H1 (cell line): ENCODE measurements around the gene PALD1. TPM values are rescaled to one million over a fixed set of nuclear protein-coding genes. Genes with fewer than 3 reads are reported as not detected.

ENCODE experiments used
- CTCF ChIA-PET: fragments of 300-600 bp; sonication (Branson Sonifier 250); formaldehyde crosslinking; loops from one replicate; lab custom pipeline; 2021; ENCODE audit not compliant: partially characterized antibody; lab: Charles Lee
- POLR2A ChIA-PET: fragments of 300-600 bp; sonication (Branson Sonifier 250); formaldehyde crosslinking; loops from one replicate; lab custom pipeline; 2021; ENCODE audit warnings: inconsistent platforms; ENCODE audit not compliant: partially characterized antibody; lab: Charles Lee
- DNase-seq, 2 experiments: peaks; one replicate each; pipeline versions ENCODE4 v3.0.0 to v3.0.0-alpha.2; 2010 to 2022; ENCODE audit warnings: low spot score in 2 of 2, low read depth in 1 of 2, mixed read lengths in 1 of 2
- FAIRE-seq: peaks from 2 replicates; lab custom pipeline; 2011; peaks lifted over from hg19 to GRCh38; lab: Jason Lieb, UNC
- H2AFZ ChIP-seq: 2 replicates; pipeline ENCODE4 v1.8.1; 2012; ENCODE audit warnings: low read length, inconsistent platforms
- H2AK5ac ChIP-seq: 2 replicates; pipeline ENCODE4 v1.6.1; 2013; ENCODE audit warnings: low read depth, low read length
- H2BK120ac ChIP-seq: replicated peaks from 2 replicates; pipeline ENCODE3; 2013; ENCODE audit warnings: low read depth, low read length, inconsistent platforms
- H2BK12ac ChIP-seq: 2 replicates; pipeline ENCODE4 v1.6.1; 2013; ENCODE audit warnings: low read depth, low read length
- H2BK15ac ChIP-seq: 2 replicates; pipeline ENCODE4 v1.6.1; 2013; ENCODE audit warnings: low read length
- H2BK20ac ChIP-seq: 2 replicates; pipeline ENCODE4 v1.6.1; 2013; ENCODE audit warnings: low read length
- H2BK5ac ChIP-seq: 2 replicates; pipeline ENCODE4 v1.6.1; 2013; ENCODE audit warnings: low read depth, low read length
- H3K14ac ChIP-seq: 2 replicates; pipeline ENCODE4 v1.6.1; 2013; ENCODE audit warnings: inconsistent platforms; ENCODE audit not compliant: insufficient read length
- H3K18ac ChIP-seq: 2 replicates; pipeline ENCODE4 v1.6.1; 2013; ENCODE audit warnings: low read length; ENCODE audit errors: extremely low read depth
- H3K23ac ChIP-seq: 2 replicates; pipeline ENCODE4 v1.6.1; 2013; ENCODE audit warnings: inconsistent platforms; ENCODE audit not compliant: insufficient read length
- H3K23me2 ChIP-seq: 2 replicates; pipeline ENCODE4 v1.6.1; 2013; ENCODE audit warnings: low read depth, low read length
- H3K27ac ChIP-seq: 2 replicates; pipeline ENCODE4 v1.6.1; 2011; ENCODE audit warnings: low read depth, low read length, inconsistent platforms
- H3K27me3 ChIP-seq, 4 experiments: replicated peaks in 1 of 4; 1 replicate in 1 of 4; 2 replicates in 3 of 4; pipeline versions ENCODE4 v1.6.1 to v1.8.1; 2011 to 2013; ENCODE audit warnings: low read length in 3 of 4, mild to moderate bottlenecking in 3 of 4, inconsistent platforms in 2 of 4, mixed read lengths in 2 of 4, moderate library complexity in 1 of 4; ENCODE audit not compliant: control insufficient read depth in 3 of 4, insufficient read depth in 3 of 4; ENCODE audit errors: extremely low read depth in 1 of 4
- H3K36me3 ChIP-seq, 4 experiments: 2 replicates each; pipeline versions ENCODE4 v1.6.1 to v1.8.1; 2011 to 2013; ENCODE audit warnings: mild to moderate bottlenecking in 4 of 4, low read length in 3 of 4, moderate library complexity in 2 of 4, control low read depth in 1 of 4, inconsistent platforms in 1 of 4; ENCODE audit not compliant: insufficient read depth in 4 of 4, control insufficient read depth in 2 of 4
- H3K4ac ChIP-seq: replicated peaks from 2 replicates; pipeline ENCODE3; 2013; ENCODE audit warnings: low read length, low read depth, mixed read lengths, inconsistent platforms; ENCODE audit not compliant: insufficient read length
- H3K4me1 ChIP-seq, 4 experiments: replicated peaks in 1 of 4; 1 replicate in 1 of 4; 2 replicates in 3 of 4; pipeline versions ENCODE4 v1.6.1 to v1.8.1; 2011 to 2013; ENCODE audit warnings: low read length in 3 of 4, inconsistent platforms in 2 of 4, mixed read lengths in 1 of 4; ENCODE audit not compliant: insufficient read depth in 4 of 4, control insufficient read depth in 3 of 4
- H3K4me2 ChIP-seq, 2 experiments: 2 replicates each; pipeline versions ENCODE4 v1.6.1 to v1.8.1; 2011 to 2013; ENCODE audit warnings: low read depth in 2 of 2, low read length in 2 of 2, control low read depth in 1 of 2, inconsistent platforms in 1 of 2, mild to moderate bottlenecking in 1 of 2; ENCODE audit not compliant: insufficient read depth in 1 of 2
- H3K4me3 ChIP-seq, 4 experiments: fragments of 200-600, 300-600 bp in 1 of 4; sonication (generic), shearing (Covaris generic), sonication (Bioruptor Twin) in 1 of 4; 2 replicates each; pipeline versions ENCODE4 v1.5.1 to v1.8.1; 2011 to 2016; ENCODE audit warnings: low read length in 4 of 4, low read depth in 3 of 4, control low read depth in 2 of 4, inconsistent platforms in 2 of 4, mild to moderate bottlenecking in 2 of 4, mixed read lengths in 1 of 4, moderate library complexity in 1 of 4; ENCODE audit not compliant: insufficient read depth in 2 of 4; ENCODE audit errors: extremely low read depth in 1 of 4
- H3K56ac ChIP-seq: replicated peaks from 2 replicates; pipeline ENCODE3; 2013; ENCODE audit warnings: low read depth, mild to moderate bottlenecking, mixed read lengths, low read length, inconsistent platforms; ENCODE audit not compliant: insufficient read length
- H3K79me1 ChIP-seq: 2 replicates; pipeline ENCODE4 v1.6.1; 2013; ENCODE audit warnings: low read depth, low read length, control low read depth
- H3K79me2 ChIP-seq, 2 experiments: 2 replicates each; pipeline versions ENCODE4 v1.6.1 to v1.8.1; 2012 to 2013; ENCODE audit warnings: low read length in 2 of 2, mild to moderate bottlenecking in 2 of 2, inconsistent platforms in 1 of 2; ENCODE audit not compliant: insufficient read depth in 2 of 2, control insufficient read depth in 1 of 2
- H3K9ac ChIP-seq, 4 experiments: replicated peaks in 1 of 4; 1 replicate in 1 of 4; 2 replicates in 3 of 4; pipeline versions ENCODE4 v1.6.1 to v1.8.1; 2011 to 2013; ENCODE audit warnings: low read depth in 3 of 4, low read length in 3 of 4, control low read depth in 2 of 4, mild to moderate bottlenecking in 2 of 4, moderate library complexity in 2 of 4, inconsistent platforms in 1 of 4; ENCODE audit errors: extremely low read depth in 1 of 4
- H3K9me3 ChIP-seq, 2 experiments: 2 replicates each; pipeline versions ENCODE4 v1.6.1 to v1.8.1; 2012 to 2013; ENCODE audit warnings: mild to moderate bottlenecking in 2 of 2, moderate library complexity in 2 of 2, control low read depth in 1 of 2, inconsistent platforms in 1 of 2, low read depth in 1 of 2, low read length in 1 of 2, mixed read lengths in 1 of 2; ENCODE audit not compliant: insufficient read depth in 2 of 2
- H4K20me1 ChIP-seq, 2 experiments: replicated peaks in 1 of 2; 2 replicates each; pipeline versions ENCODE3 to v1.8.1; 2011 to 2013; ENCODE audit warnings: inconsistent platforms in 2 of 2, low read length in 2 of 2, mild to moderate bottlenecking in 1 of 2; ENCODE audit not compliant: insufficient read depth in 2 of 2, control insufficient read depth in 1 of 2
- H4K5ac ChIP-seq: 2 replicates; pipeline ENCODE4 v1.6.1; 2013; ENCODE audit warnings: low read length, low read depth, mixed read lengths, inconsistent platforms; ENCODE audit not compliant: insufficient read length
- H4K8ac ChIP-seq: 2 replicates; pipeline ENCODE4 v1.8.0; 2013; ENCODE audit warnings: mild to moderate bottlenecking, moderate library complexity, low read length, inconsistent platforms; ENCODE audit not compliant: insufficient read depth; ENCODE audit errors: extremely low read depth
- H4K91ac ChIP-seq: replicated peaks from 2 replicates; pipeline ENCODE3; 2013; ENCODE audit warnings: low read length, mixed read lengths, inconsistent platforms; ENCODE audit not compliant: insufficient read length
- CBX8 ChIP-seq: fragments of 300-800, 300-1000 bp; sonication (generic); IDR thresholded peaks from 2 replicates; pipeline ENCODE4 v1.7.1; 2016; ENCODE audit warnings: low read depth, low read length, borderline replicate concordance
- CTBP2 ChIP-seq: IDR thresholded peaks from 2 replicates; pipeline ENCODE4 v1.7.0; 2011; ENCODE audit warnings: borderline replicate concordance, mild to moderate bottlenecking, moderate library complexity, mixed read lengths, low read length; ENCODE audit not compliant: insufficient read depth, insufficient read length
- MAX ChIP-seq: IDR thresholded peaks from 2 replicates; pipeline ENCODE4 v1.6.1; 2012; ENCODE audit warnings: inconsistent platforms
- RAD21 ChIP-seq, 2 experiments: IDR thresholded peaks in 1 of 2; conservative IDR thresholded peaks in 1 of 2; 2 replicates each; pipeline ENCODE4 v1.6.1; 2011; ENCODE audit warnings: low read depth in 2 of 2, low read length in 2 of 2, improper control_type of control experiment in 1 of 2, inconsistent platforms in 1 of 2, mild to moderate bottlenecking in 1 of 2, moderate library complexity in 1 of 2
- RNF2 ChIP-seq: fragments of 200-900, 300-1000 bp; sonication (generic); IDR thresholded peaks from 2 replicates; pipeline ENCODE4 v1.7.1; 2016; ENCODE audit warnings: borderline replicate concordance, low read depth, mild to moderate bottlenecking, antibody characterized with exemption, low read length; ENCODE audit not compliant: poor library complexity, severe bottlenecking; ENCODE audit errors: missing control alignments
- SIN3A ChIP-seq, 2 experiments: IDR thresholded peaks in 1 of 2; conservative IDR thresholded peaks in 1 of 2; 2 replicates each; pipeline ENCODE4 v1.6.1; 2011 to 2012; ENCODE audit warnings: low read length in 2 of 2, improper control_type of control experiment in 1 of 2, low read depth in 1 of 2, mild to moderate bottlenecking in 1 of 2
- TAF1 ChIP-seq: IDR thresholded peaks from 2 replicates; pipeline ENCODE4 v1.6.1; 2011; ENCODE audit warnings: mild to moderate bottlenecking, low read depth, low read length
- TEAD4 ChIP-seq: IDR thresholded peaks from 2 replicates; pipeline ENCODE4 v1.6.1; 2012; ENCODE audit warnings: low read depth, low read length, inconsistent platforms, mixed read lengths
- WGBS, 2 experiments: shearing (Covaris generic) in 1 of 2; methylation state at CpG; one replicate each; pipeline versions ENCODE4 v1.1.6 to v1.1.7; 2013 to 2015; ENCODE audit warnings: low lambda C conversion rate in 2 of 2, mixed read lengths in 2 of 2, inconsistent platforms in 1 of 2, low coverage in 1 of 2, missing lambda C conversion rate in 1 of 2; ENCODE audit not compliant: insufficient replicate concordance in 2 of 2, insufficient coverage in 1 of 2, insufficient read length in 1 of 2; ENCODE audit errors: extremely low coverage in 1 of 2, missing lambda C conversion rate in 1 of 2; 5-methylcytosine and 5-hydroxymethylcytosine counted together
- polyA plus RNA-seq, 7 experiments: library from polyadenylated mRNA; depleted of rRNA in 3 of 7; stranded (reverse) in 5 of 7; unstranded in 2 of 7; fragments of >200 nt in 5 of 7; fragments of 200-250 nt in 2 of 7; gene quantifications; 1 replicate in 5 of 7; 2 replicates in 1 of 7; 4 replicates in 1 of 7; pipeline versions ENCODE4 v1.2.1 to v1.2.3, GENCODE V29; 2011 to 2013; ENCODE audit warnings: missing spikeins in 2 of 7, mixed read lengths in 2 of 7
- total RNA-seq: library from RNA; stranded (reverse); fragmentation: NEBNext Ultra II Directional; extraction: Animal tissue kit (Norgen Biotek cat#: 25700); gene quantifications from 2 replicates; pipeline ENCODE4 v1.2.1, GENCODE V29; 2021

Gene PALD1
- total and polyA plus RNA-seq, 2 of the 8 experiments (the other 6 are each of a cell fraction or from before 2014, with no cell fraction given): 13.3 to 32.8 TPM

- DNase-seq: peak in 1 of 2 experiments; percentile 63
- no peaks in the 10 kb centered on the region for H3K23me2 ChIP-seq
- no peak overlapping the region for H2AK5ac ChIP-seq
- no peak overlapping the region for H3K4ac ChIP-seq
- H4K20me1 ChIP-seq: peaks cover 0 to 5% of the 10 kb centered on the region in 2 experiments
- peak overlapping the region; percentile 50; the same call in 1 of the 2 replicates for H2BK12ac ChIP-seq
- no peak overlapping the region for H2AFZ ChIP-seq
- no peaks in the 10 kb centered on the region for H3K9me3 ChIP-seq
- H2BK120ac ChIP-seq: no peak overlapping the region
- no peaks in the 10 kb centered on the region for H3K36me3 ChIP-seq
- no peak overlapping the region for H4K91ac ChIP-seq
- H3K14ac ChIP-seq: no peak overlapping the region
- H3K18ac ChIP-seq: peak overlapping the region; percentile 93
- no peak overlapping the region for H4K8ac ChIP-seq
- H3K4me1 ChIP-seq: peaks cover 0 to 19% (median 13%) of the 10 kb centered on the region in 4 experiments; a peak in 6 of 7 replicates
- H3K27me3 ChIP-seq: no peaks in the 10 kb centered on the region; a peak in 3 of 7 replicates
- WGBS, 2 experiments: 42% methylated on average over 14 of the region's 14 CpGs; no CpG with 5 or more reads in 1 of the 2 experiments
- H2BK15ac ChIP-seq: no peak overlapping the region
- ChIA-PET CTCF (interaction anchor here (1.0 to 1.7 kb wide), 5 partner anchors 9 to 52 kb away, joined by 3 to 4 read pairs (median 3); no protein-coding TSS in a partner anchor), POLR2A (interaction anchor here (1.2 to 2.2 kb wide), 3 partner anchors 14 to 20 kb away, joined by 3 to 7 read pairs (median 6); no protein-coding TSS in a partner anchor)
- no peak overlapping the region for H4K5ac ChIP-seq
- H2BK20ac ChIP-seq: no peak overlapping the region
- no peak for FAIRE-seq
- H3K4me3 ChIP-seq: no peak overlapping the region
- no peaks in the 10 kb centered on the region for H3K79me2 ChIP-seq
- H2BK5ac ChIP-seq: no peak overlapping the region
- TF ChIP-seq MAX: peak; percentile 54; the same call in 1 of the 2 replicates
- 0 out of 2 replicates have a peak, but pooled peaks have one; percentile 1 for TF ChIP-seq TEAD4
- TF ChIP-seq RNF2: no peak
- no peak for TF ChIP-seq RAD21 (IDR thresholded peaks at IDR 0.05 in 1 of 2, conservative IDR thresholded peaks at IDR 0.05 in 1 of 2; ENCODE audit: low read depth in 2 of 2, low read length in 2 of 2)
- TF ChIP-seq CBX8: no peak
- TF ChIP-seq TAF1: no peak
- TF ChIP-seq SIN3A (conservative IDR thresholded peaks at IDR 0.05 in 1 of 2, IDR thresholded peaks at IDR 0.05 in 1 of 2; ENCODE audit: low read depth in 1 of 2, low read length in 2 of 2): 0 out of 4 replicates have a peak, but pooled peaks of 1 of the 2 experiments have one; percentile 33
- TF ChIP-seq CTBP2: peak; percentile 63
- H3K56ac ChIP-seq: no peak overlapping the region
- no peak overlapping the region for H3K9ac ChIP-seq
- H3K27ac ChIP-seq: no peak overlapping the region
- no peak overlapping the region for H3K23ac ChIP-seq
- peaks cover 8% of the 10 kb centered on the region for H3K79me1 ChIP-seq
- H3K4me2 ChIP-seq: peak overlapping the region in 1 of 2 experiments; percentile 52; a peak in 3 of 4 replicates
Observed at GRCh38 chr10:70513848-70514309, 35.3 kb downstream of the PALD1 start.
